HCT116 (cell line): Measurements from ENCODE around the gene PSMC5. TPM values are rescaled to one million over a fixed set of nuclear protein-coding genes. Genes with fewer than 3 reads are reported as not detected.

Source experiments
- ATAC-seq: fragments of 200-7000 bp; cut with Tn5 transposase; 2 replicates; pipeline ENCODE4 v1.9.1; 2020; ENCODE audit warnings: mild to moderate bottlenecking, moderate library complexity
- BruUV-seq: library from RNA; stranded (reverse); fragments of 400-500 nt; replicated peaks from 2 replicates; lab custom pipeline; 2021; lab: Mats Ljungman, UMichigan
- CTCF ChIA-PET: fragments of 300-600 bp; sonication (Branson Sonifier 250); formaldehyde crosslinking; loops from one replicate; lab custom pipeline; 2021; ENCODE audit warnings: antibody characterized with exemption; lab: Charles Lee
- POLR2A ChIA-PET: fragments of 300-600, 350-600 bp; sonication (Branson Sonifier 250); formaldehyde crosslinking; loops from one replicate; lab custom pipeline; 2021; ENCODE audit warnings: antibody characterized with exemption; lab: Charles Lee
- RAD21 ChIA-PET, 2 experiments: fragments of 300-600 bp; sonication (Branson Sonifier 250); formaldehyde crosslinking; loops; one replicate each; lab custom pipeline; 2023; ENCODE audit warnings: low total read pairs in 2 of 2; ENCODE audit not compliant: uncharacterized antibody in 2 of 2, unreplicated experiment in 2 of 2, low non-redundant PET in 1 of 2; lab: Charles Lee
- DNase-seq: peaks from one replicate; pipeline ENCODE4 v3.0.0-alpha.2; 2010; ENCODE audit warnings: low read depth, low spot score
- H2AFZ ChIP-seq: fragments of 200-600 bp; shearing (Covaris generic), sonication (generic); 2 replicates; pipeline ENCODE4 v1.6.1; 2017; ENCODE audit warnings: low read depth, mixed run types, mixed read lengths, antibody characterized with exemption, low read length; ENCODE audit not compliant: poor library complexity, severe bottlenecking
- H3K27ac ChIP-seq: 2 replicates; pipeline ENCODE4 v1.5.1; 2012; ENCODE audit warnings: low read depth, low read length
- H3K27me3 ChIP-seq: fragments of 200-600 bp; sonication (generic); 2 replicates; pipeline ENCODE4 v1.6.1; 2016; ENCODE audit warnings: mixed run types, low read length, mixed read lengths; ENCODE audit not compliant: insufficient read depth
- H3K36me3 ChIP-seq, 2 experiments: fragments of 200-500 bp in 1 of 2; fragments of 200-600 bp in 1 of 2; sonication (Bioruptor generic) in 1 of 2; sonication (generic) in 1 of 2; 2 replicates each; pipeline versions ENCODE4 v1.5.1 to v1.6.1; 2014 to 2016; ENCODE audit warnings: low read length in 2 of 2, inconsistent platforms in 1 of 2, mixed read lengths in 1 of 2, mixed run types in 1 of 2; ENCODE audit not compliant: insufficient read depth in 2 of 2, control insufficient read depth in 1 of 2
- H3K4me1 ChIP-seq, 2 experiments: fragments of 200-600 bp in 1 of 2; sonication (generic) in 1 of 2; 2 replicates each; pipeline versions ENCODE4 v1.5.1 to v1.6.1; 2012 to 2017; ENCODE audit warnings: low read length in 2 of 2, inconsistent platforms in 1 of 2, mild to moderate bottlenecking in 1 of 2, mixed read lengths in 1 of 2, mixed run types in 1 of 2, moderate library complexity in 1 of 2; ENCODE audit not compliant: insufficient read depth in 2 of 2, control insufficient read depth in 1 of 2
- H3K4me2 ChIP-seq: fragments of 200-600 bp; sonication (generic); 2 replicates; pipeline ENCODE4 v1.6.1; 2017; ENCODE audit warnings: mixed run types, low read length, mixed read lengths
- H3K4me3 ChIP-seq, 2 experiments: fragments of 200-600 bp in 1 of 2; sonication (generic) in 1 of 2; replicated peaks in 1 of 2; 2 replicates each; pipeline ENCODE4 v1.5.1; 2011 to 2016; ENCODE audit warnings: low read length in 2 of 2, control low read depth in 1 of 2, low read depth in 1 of 2, mild to moderate bottlenecking in 1 of 2, mixed read lengths in 1 of 2, mixed run types in 1 of 2
- H3K79me2 ChIP-seq: fragments of 200-600 bp; sonication (generic); 2 replicates; pipeline ENCODE4 v1.6.1; 2017; ENCODE audit warnings: mild to moderate bottlenecking, mixed run types, low read length, moderate library complexity, mixed read lengths; ENCODE audit not compliant: insufficient read depth
- H3K9ac ChIP-seq: fragments of 200-600 bp; sonication (generic); 2 replicates; pipeline ENCODE4 v1.6.1; 2016; ENCODE audit warnings: low read length, mixed read lengths
- H3K9me2 ChIP-seq: fragments of 200-600 bp; sonication (generic), shearing (Covaris generic); 2 replicates; pipeline ENCODE4 v1.6.1; 2017; ENCODE audit warnings: mixed run types, mild to moderate bottlenecking, moderate library complexity; ENCODE audit not compliant: insufficient read depth
- H3K9me3 ChIP-seq, 2 experiments: fragments of 200-500 bp in 1 of 2; fragments of 200-600 bp in 1 of 2; sonication (Bioruptor generic) in 1 of 2; sonication (generic) in 1 of 2; 2 replicates each; pipeline ENCODE4 v1.6.1; 2014 to 2017; ENCODE audit warnings: low read length in 2 of 2, mixed read lengths in 2 of 2, inconsistent platforms in 1 of 2, low read depth in 1 of 2, mild to moderate bottlenecking in 1 of 2, mixed run types in 1 of 2, moderate library complexity in 1 of 2; ENCODE audit not compliant: control insufficient read depth in 1 of 2, insufficient read depth in 1 of 2
- H4K20me1 ChIP-seq: fragments of 200-600 bp; sonication (generic), shearing (Covaris generic); 2 replicates; pipeline ENCODE4 v1.6.1; 2017; ENCODE audit warnings: mixed run types, mild to moderate bottlenecking, moderate library complexity; ENCODE audit not compliant: insufficient read depth
- CBX3 ChIP-seq: IDR thresholded peaks from 2 replicates; pipeline ENCODE4 v1.6.1; 2012; ENCODE audit warnings: low read depth
- CEBPB ChIP-seq: IDR thresholded peaks from 2 replicates; pipeline ENCODE4 v1.6.1; 2012; ENCODE audit warnings: low read depth
- EGR1 ChIP-seq: IDR thresholded peaks from 2 replicates; pipeline ENCODE4 v1.6.1; 2012; ENCODE audit warnings: low read depth
- EZH2 ChIP-seq: fragments of 200-600 bp; sonication (generic); IDR thresholded peaks from 2 replicates; pipeline ENCODE4 v1.6.1; 2017; ENCODE audit warnings: antibody characterized with exemption, mixed run types
- FOSL1 ChIP-seq: IDR thresholded peaks from 2 replicates; pipeline ENCODE4 v1.6.1; 2012; ENCODE audit warnings: low read depth
- POLR2A ChIP-seq: IDR thresholded peaks from 2 replicates; pipeline ENCODE4 v1.7.0; 2011; ENCODE audit warnings: borderline replicate concordance; ENCODE audit not compliant: insufficient read depth, insufficient read length; ENCODE audit errors: extremely low read depth
- POLR2AphosphoS5 ChIP-seq: IDR thresholded peaks from 2 replicates; pipeline ENCODE4 v1.6.1; 2011; ENCODE audit warnings: mild to moderate bottlenecking, low read depth, low read length, moderate library complexity
- SIN3A ChIP-seq: IDR thresholded peaks from 2 replicates; pipeline ENCODE4 v1.6.1; 2012; ENCODE audit warnings: low read depth
- SP1 ChIP-seq: IDR thresholded peaks from 2 replicates; pipeline ENCODE4 v1.6.1; 2012; ENCODE audit warnings: low read depth
- SRF ChIP-seq: IDR thresholded peaks from 2 replicates; pipeline ENCODE4 v1.6.1; 2012; ENCODE audit warnings: low read depth
- TCF7L2 ChIP-seq: IDR thresholded peaks from 2 replicates; pipeline ENCODE4 v1.7.0; 2011; ENCODE audit warnings: borderline replicate concordance, inconsistent platforms; ENCODE audit not compliant: insufficient read depth, insufficient read length; ENCODE audit errors: extremely low read depth
- YY1 ChIP-seq: IDR thresholded peaks from 2 replicates; pipeline ENCODE4 v1.6.1; 2011; ENCODE audit warnings: low read length, low read depth, moderate library complexity, mild to moderate bottlenecking; ENCODE audit not compliant: insufficient replicate concordance; ENCODE audit errors: extremely low read depth
- ZFX ChIP-seq: fragments of 450-650 bp; IDR thresholded peaks from 2 replicates; pipeline ENCODE4 v1.6.1; 2017
- ZNF274 ChIP-seq: fragments of 200-500 bp; sonication (Bioruptor generic); IDR thresholded peaks from 2 replicates; pipeline ENCODE4 v1.6.1; 2014; ENCODE audit warnings: mild to moderate bottlenecking, low read depth, low read length, inconsistent platforms
- intact Hi-C: fragments of 100-400 bp; cut with micrococcal nuclease; formaldehyde crosslinking; loops from 2 replicates; pipeline ENCODE4 v1.10.0; 2022
- total RNA-seq: library from RNA; stranded (reverse); gene quantifications from one replicate; pipeline ENCODE4 v1.2.1, GENCODE V29; 2021; ENCODE audit not compliant: unreplicated experiment
- TF ChIP-seq, protein P1 (sequence below), 3 experiments: fragments of 200-600 bp in 1 of 3; sonication (generic) in 1 of 3; IDR thresholded peaks in 2 of 3; conservative IDR thresholded peaks in 1 of 3; 2 replicates each; pipeline ENCODE4 v1.5.1; 2012 to 2017; ENCODE audit warnings: low read depth in 2 of 3, low read length in 2 of 3, antibody characterized with exemption in 1 of 3, borderline replicate concordance in 1 of 3, control low read depth in 1 of 3, mild to moderate bottlenecking in 1 of 3, mixed read lengths in 1 of 3, mixed run types in 1 of 3, moderate library complexity in 1 of 3; ENCODE audit not compliant: insufficient read depth in 1 of 3
- TF ChIP-seq, protein P2 (sequence below): IDR thresholded peaks from 2 replicates; pipeline ENCODE4 v1.6.1; 2012; ENCODE audit warnings: low read depth
- TF ChIP-seq, protein P3 (sequence below): IDR thresholded peaks from 2 replicates; pipeline ENCODE4 v1.6.1; 2011; ENCODE audit warnings: mild to moderate bottlenecking, low read length, moderate library complexity; ENCODE audit not compliant: insufficient replicate concordance; ENCODE audit errors: extremely low read depth
- TF ChIP-seq, protein P4 (sequence below): IDR thresholded peaks from 2 replicates; pipeline ENCODE4 v1.6.1; 2012

PSMC5 gene
- total RNA-seq, 1 experiment from 2014 or later: 193 TPM

DNA sequence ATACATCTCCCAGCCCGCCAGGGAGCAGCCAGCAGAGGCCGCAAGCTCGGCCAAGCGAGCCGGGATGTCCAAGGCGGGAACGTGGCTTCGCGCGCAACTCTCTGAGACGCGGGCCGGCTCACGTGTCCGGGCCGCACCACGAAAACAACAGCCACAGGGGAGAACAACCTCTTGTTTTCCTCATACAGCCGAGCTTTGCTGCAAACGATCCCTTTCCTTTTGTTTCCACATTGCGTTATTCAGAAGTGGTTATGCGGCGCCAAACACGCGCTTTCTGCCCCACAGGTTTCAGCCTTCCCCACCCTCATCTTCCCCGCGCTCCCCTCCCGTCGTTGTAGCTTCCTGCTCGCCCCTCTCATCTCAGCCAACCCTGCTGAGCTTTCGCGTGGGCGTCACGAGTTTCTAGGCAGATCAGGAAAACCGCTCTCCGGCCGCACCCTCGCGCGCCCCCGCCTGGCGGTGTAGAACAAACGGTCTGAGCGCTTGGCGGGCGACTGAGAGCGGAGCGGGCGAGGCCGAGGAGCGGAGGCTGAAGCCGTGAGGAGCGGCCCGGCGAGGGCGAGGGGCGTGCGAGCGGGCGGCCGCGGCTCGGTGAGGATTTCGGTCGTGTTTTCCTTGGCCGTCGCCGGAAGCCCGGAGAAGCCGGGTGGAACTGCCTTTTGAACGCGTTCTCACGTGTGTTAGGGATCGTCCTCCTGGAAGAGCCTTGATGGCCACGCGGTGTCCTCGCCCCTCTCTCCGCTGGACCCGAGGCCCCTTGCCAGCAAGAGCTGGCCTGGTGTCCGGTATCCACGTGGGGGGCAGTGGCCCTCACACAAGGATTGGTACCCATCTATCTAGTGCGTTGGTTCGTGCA, 21.8 kb downstream of the PSMC5 start:
- peak overlapping the region; percentile 50 for H3K9ac ChIP-seq
- no peaks in the 10 kb centered on the region for H3K79me2 ChIP-seq
- H2AFZ ChIP-seq: peak overlapping the region; percentile 5
- H4K20me1 ChIP-seq: no peaks in the 10 kb centered on the region
- H3K4me2 ChIP-seq: peak overlapping the region; percentile 77
- H3K9me3 ChIP-seq: peaks cover 0 to 5% of the 10 kb centered on the region in 2 experiments; a peak in 1 of 4 replicates
- no peaks in the 10 kb centered on the region for H3K27me3 ChIP-seq
- ChIA-PET CTCF (interaction anchor here (0.7 to 1.3 kb wide), 10 partner anchors 9 to 423 kb away, joined by 3 to 9 read pairs (median 4); partner anchors contain the start of genes CCDC47, DDX42 and GH2), POLR2A (no interaction called here), RAD21 (no interaction called here)
- intact Hi-C loops: no loop called here
- BruUV-seq: TSS peak; percentile 58
- peak overlapping the region; percentile 61 for H3K27ac ChIP-seq
- H3K9me2 ChIP-seq: no peaks in the 10 kb centered on the region
- ATAC-seq (peak; percentile 94), DNase-seq (peak; percentile 99)
- H3K4me3 ChIP-seq: peak overlapping the region; percentile 18 to 52
- H3K36me3 ChIP-seq: no peaks in the 10 kb centered on the region
- H3K4me1 ChIP-seq: peaks cover 12 to 28% of the 10 kb centered on the region in 2 experiments
- TF ChIP-seq, protein P1, sequence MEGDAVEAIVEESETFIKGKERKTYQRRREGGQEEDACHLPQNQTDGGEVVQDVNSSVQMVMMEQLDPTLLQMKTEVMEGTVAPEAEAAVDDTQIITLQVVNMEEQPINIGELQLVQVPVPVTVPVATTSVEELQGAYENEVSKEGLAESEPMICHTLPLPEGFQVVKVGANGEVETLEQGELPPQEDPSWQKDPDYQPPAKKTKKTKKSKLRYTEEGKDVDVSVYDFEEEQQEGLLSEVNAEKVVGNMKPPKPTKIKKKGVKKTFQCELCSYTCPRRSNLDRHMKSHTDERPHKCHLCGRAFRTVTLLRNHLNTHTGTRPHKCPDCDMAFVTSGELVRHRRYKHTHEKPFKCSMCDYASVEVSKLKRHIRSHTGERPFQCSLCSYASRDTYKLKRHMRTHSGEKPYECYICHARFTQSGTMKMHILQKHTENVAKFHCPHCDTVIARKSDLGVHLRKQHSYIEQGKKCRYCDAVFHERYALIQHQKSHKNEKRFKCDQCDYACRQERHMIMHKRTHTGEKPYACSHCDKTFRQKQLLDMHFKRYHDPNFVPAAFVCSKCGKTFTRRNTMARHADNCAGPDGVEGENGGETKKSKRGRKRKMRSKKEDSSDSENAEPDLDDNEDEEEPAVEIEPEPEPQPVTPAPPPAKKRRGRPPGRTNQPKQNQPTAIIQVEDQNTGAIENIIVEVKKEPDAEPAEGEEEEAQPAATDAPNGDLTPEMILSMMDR (IDR thresholded peaks at IDR 0.05 in 2 of 3, conservative IDR thresholded peaks at IDR 0.05 in 1 of 3; ENCODE audit: borderline replicate concordance in 1 of 3, insufficient read depth in 1 of 3, low read depth in 2 of 3, low read length in 2 of 3): peak in 2 of 3 experiments; percentile 56 to 68; a peak in 4 of 6 replicates
- TF ChIP-seq CEBPB (no peak), SRF (no peak), ZNF274 (no peak), EGR1 (no peak), YY1 (peak; percentile 41), TCF7L2 (peak; percentile 86), SIN3A (no peak), POLR2AphosphoS5 (peak; percentile 56; the same call in 1 of the 2 replicates), SP1 (no peak), EZH2 (no peak), CBX3 (no peak), FOSL1 (no peak), ZFX (peak; percentile 52; the same call in 1 of the 2 replicates), POLR2A (peak; percentile 17)
- TF ChIP-seq, protein P2, sequence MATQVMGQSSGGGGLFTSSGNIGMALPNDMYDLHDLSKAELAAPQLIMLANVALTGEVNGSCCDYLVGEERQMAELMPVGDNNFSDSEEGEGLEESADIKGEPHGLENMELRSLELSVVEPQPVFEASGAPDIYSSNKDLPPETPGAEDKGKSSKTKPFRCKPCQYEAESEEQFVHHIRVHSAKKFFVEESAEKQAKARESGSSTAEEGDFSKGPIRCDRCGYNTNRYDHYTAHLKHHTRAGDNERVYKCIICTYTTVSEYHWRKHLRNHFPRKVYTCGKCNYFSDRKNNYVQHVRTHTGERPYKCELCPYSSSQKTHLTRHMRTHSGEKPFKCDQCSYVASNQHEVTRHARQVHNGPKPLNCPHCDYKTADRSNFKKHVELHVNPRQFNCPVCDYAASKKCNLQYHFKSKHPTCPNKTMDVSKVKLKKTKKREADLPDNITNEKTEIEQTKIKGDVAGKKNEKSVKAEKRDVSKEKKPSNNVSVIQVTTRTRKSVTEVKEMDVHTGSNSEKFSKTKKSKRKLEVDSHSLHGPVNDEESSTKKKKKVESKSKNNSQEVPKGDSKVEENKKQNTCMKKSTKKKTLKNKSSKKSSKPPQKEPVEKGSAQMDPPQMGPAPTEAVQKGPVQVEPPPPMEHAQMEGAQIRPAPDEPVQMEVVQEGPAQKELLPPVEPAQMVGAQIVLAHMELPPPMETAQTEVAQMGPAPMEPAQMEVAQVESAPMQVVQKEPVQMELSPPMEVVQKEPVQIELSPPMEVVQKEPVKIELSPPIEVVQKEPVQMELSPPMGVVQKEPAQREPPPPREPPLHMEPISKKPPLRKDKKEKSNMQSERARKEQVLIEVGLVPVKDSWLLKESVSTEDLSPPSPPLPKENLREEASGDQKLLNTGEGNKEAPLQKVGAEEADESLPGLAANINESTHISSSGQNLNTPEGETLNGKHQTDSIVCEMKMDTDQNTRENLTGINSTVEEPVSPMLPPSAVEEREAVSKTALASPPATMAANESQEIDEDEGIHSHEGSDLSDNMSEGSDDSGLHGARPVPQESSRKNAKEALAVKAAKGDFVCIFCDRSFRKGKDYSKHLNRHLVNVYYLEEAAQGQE: no peak
- TF ChIP-seq, protein P3, sequence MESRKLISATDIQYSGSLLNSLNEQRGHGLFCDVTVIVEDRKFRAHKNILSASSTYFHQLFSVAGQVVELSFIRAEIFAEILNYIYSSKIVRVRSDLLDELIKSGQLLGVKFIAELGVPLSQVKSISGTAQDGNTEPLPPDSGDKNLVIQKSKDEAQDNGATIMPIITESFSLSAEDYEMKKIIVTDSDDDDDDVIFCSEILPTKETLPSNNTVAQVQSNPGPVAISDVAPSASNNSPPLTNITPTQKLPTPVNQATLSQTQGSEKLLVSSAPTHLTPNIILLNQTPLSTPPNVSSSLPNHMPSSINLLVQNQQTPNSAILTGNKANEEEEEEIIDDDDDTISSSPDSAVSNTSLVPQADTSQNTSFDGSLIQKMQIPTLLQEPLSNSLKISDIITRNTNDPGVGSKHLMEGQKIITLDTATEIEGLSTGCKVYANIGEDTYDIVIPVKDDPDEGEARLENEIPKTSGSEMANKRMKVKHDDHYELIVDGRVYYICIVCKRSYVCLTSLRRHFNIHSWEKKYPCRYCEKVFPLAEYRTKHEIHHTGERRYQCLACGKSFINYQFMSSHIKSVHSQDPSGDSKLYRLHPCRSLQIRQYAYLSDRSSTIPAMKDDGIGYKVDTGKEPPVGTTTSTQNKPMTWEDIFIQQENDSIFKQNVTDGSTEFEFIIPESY: peak; percentile 43
- TF ChIP-seq, protein P4, sequence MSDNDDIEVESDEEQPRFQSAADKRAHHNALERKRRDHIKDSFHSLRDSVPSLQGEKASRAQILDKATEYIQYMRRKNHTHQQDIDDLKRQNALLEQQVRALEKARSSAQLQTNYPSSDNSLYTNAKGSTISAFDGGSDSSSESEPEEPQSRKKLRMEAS: no peak
